ENCODE results near the gene PCDHB12.
"Not testable (repeated sequence)": the region's sequence is repeated elsewhere in the genome, so short reads cannot be mapped to it uniquely, and the experiment has no call there.

Gene PCDHB12

GRCh38 chr5:141234109-141234667 lies 25.7 kb downstream of the PCDHB12 start:
- no peak overlapping the region for H2BK15ac ChIP-seq (ENCODE audit: low read length)
- no peak overlapping the region for H3K4ac ChIP-seq (ENCODE audit: low read length)
- H3K27me3 ChIP-seq (ENCODE audit: control insufficient read depth in 3 of 3, insufficient read depth in 3 of 3, low read depth in 1 of 3, low read length in 3 of 3): no peaks in the 10 kb centered on the region
- H3K4me1 ChIP-seq (ENCODE audit: control insufficient read depth in 2 of 2, insufficient read depth in 1 of 2, low read depth in 1 of 2, low read length in 2 of 2): no peaks in the 10 kb centered on the region
- H3K14ac ChIP-seq (ENCODE audit: low read length): no peak overlapping the region
- no peak overlapping the region for H3K27ac ChIP-seq (replicated peaks; ENCODE audit: low read length)
- no peak overlapping the region for H2AFZ ChIP-seq (ENCODE audit: low read length)
- no peak for DNase-seq (ENCODE audit: low spot score)
- H3K79me1 ChIP-seq (ENCODE audit: low read depth, low read length): peaks cover 3% of the 10 kb centered on the region
- no peak overlapping the region for H4K8ac ChIP-seq (ENCODE audit: low read depth, low read length)
- H3K9me3 ChIP-seq (replicated peaks in 1 of 2; ENCODE audit: control insufficient read depth in 2 of 2, insufficient read depth in 1 of 2, low read depth in 1 of 2, low read length in 2 of 2): peaks cover 7 to 29% of the 10 kb centered on the region in 2 donors
- no peak overlapping the region for H2BK5ac ChIP-seq (ENCODE audit: low read length)
- H4K91ac ChIP-seq (ENCODE audit: low read depth, low read length, poor library complexity): no peak overlapping the region
- no peak overlapping the region for H2AK5ac ChIP-seq (ENCODE audit: low read depth, low read length)
- no peak overlapping the region for H3K4me2 ChIP-seq (ENCODE audit: insufficient read depth, low read length, poor library complexity, severe bottlenecking)
- H3K36me3 ChIP-seq (replicated peaks in 1 of 2; ENCODE audit: control insufficient read depth in 2 of 2, insufficient read depth in 2 of 2, low read length in 2 of 2): no peaks in the 10 kb centered on the region
- H2BK12ac ChIP-seq (ENCODE audit: low read length): no peak overlapping the region
- no peak overlapping the region for H3K18ac ChIP-seq (ENCODE audit: low read length)
- H3K4me3 ChIP-seq (ENCODE audit: low read length in 2 of 2): no peak overlapping the region
- no peak overlapping the region for H2BK120ac ChIP-seq (ENCODE audit: low read depth, low read length)
- no peak overlapping the region for H3K23ac ChIP-seq (ENCODE audit: low read depth, low read length, poor library complexity)
- WGBS, 2 donors (ENCODE audit: extremely low coverage in 2 of 2, insufficient read length in 2 of 2, insufficient replicate concordance in 1 of 2): no CpG with 5 or more reads among the region's 15 CpGs
- H3K9ac ChIP-seq (ENCODE audit: low read depth, low read length, poor library complexity): no peak overlapping the region

- H3K27me3 ChIP-seq (ENCODE audit: control insufficient read depth in 3 of 3, insufficient read depth in 3 of 3, low read depth in 1 of 3, low read length in 3 of 3); H2BK15ac ChIP-seq (ENCODE audit: low read length); H3K4me2 ChIP-seq (ENCODE audit: insufficient read depth, low read length, poor library complexity, severe bottlenecking); H2AK5ac ChIP-seq (ENCODE audit: low read depth, low read length); H3K27ac ChIP-seq (replicated peaks; ENCODE audit: low read length); H3K4me3 ChIP-seq (ENCODE audit: low read length in 2 of 2); H3K23ac ChIP-seq (ENCODE audit: low read depth, low read length, poor library complexity); H3K4me1 ChIP-seq (ENCODE audit: control insufficient read depth in 2 of 2, insufficient read depth in 1 of 2, low read depth in 1 of 2, low read length in 2 of 2); H3K79me1 ChIP-seq (ENCODE audit: low read depth, low read length); H4K91ac ChIP-seq (ENCODE audit: low read depth, low read length, poor library complexity); DNase-seq (ENCODE audit: low spot score); H2AFZ ChIP-seq (ENCODE audit: low read length); H3K36me3 ChIP-seq (replicated peaks in 1 of 2; ENCODE audit: control insufficient read depth in 2 of 2, insufficient read depth in 2 of 2, low read length in 2 of 2); H2BK120ac ChIP-seq (ENCODE audit: low read depth, low read length); H3K4ac ChIP-seq (ENCODE audit: low read length); H2BK5ac ChIP-seq (ENCODE audit: low read length); H4K8ac ChIP-seq (ENCODE audit: low read depth, low read length); H2BK12ac ChIP-seq (ENCODE audit: low read length); H3K14ac ChIP-seq (ENCODE audit: low read length): not testable (repeated sequence)
- Histone ChIP-seq H3K9me3 (replicated peaks in 1 of 2; ENCODE audit: control insufficient read depth in 2 of 2, insufficient read depth in 1 of 2, low read depth in 1 of 2, low read length in 2 of 2) (peaks cover 11 to 29% of the 10 kb centered on the region in 2 donors), H3K9ac (ENCODE audit: low read depth, low read length, poor library complexity) (peak overlapping the region; percentile 44), H3K18ac (ENCODE audit: low read length) (peak overlapping the region; percentile 28)
- WGBS, 2 donors (ENCODE audit: extremely low coverage in 2 of 2, insufficient read length in 2 of 2, insufficient replicate concordance in 1 of 2): no CpG with 5 or more reads among the region's 40 CpGs
These were observed 27.4 kb downstream of the PCDHB12 start for GRCh38 chr5:141235922-141236321.

GRCh38 chr5:141236516-141237313 lies 28.2 kb downstream of the PCDHB12 start:
- H2AK5ac ChIP-seq (ENCODE audit: low read depth, low read length): no peak overlapping the region
- H3K14ac ChIP-seq (ENCODE audit: low read length): no peak overlapping the region
- no peak overlapping the region for H2BK15ac ChIP-seq (ENCODE audit: low read length)
- H3K27ac ChIP-seq (replicated peaks; ENCODE audit: low read length): no peak overlapping the region
- no peaks in the 10 kb centered on the region for H3K4me1 ChIP-seq (ENCODE audit: control insufficient read depth in 2 of 2, insufficient read depth in 1 of 2, low read depth in 1 of 2, low read length in 2 of 2)
- no peak overlapping the region for H4K91ac ChIP-seq (ENCODE audit: low read depth, low read length, poor library complexity)
- no peak for DNase-seq (ENCODE audit: low spot score)
- no peak overlapping the region for H4K8ac ChIP-seq (ENCODE audit: low read depth, low read length)
- no peak overlapping the region for H2BK120ac ChIP-seq (ENCODE audit: low read depth, low read length)
- H3K23ac ChIP-seq (ENCODE audit: low read depth, low read length, poor library complexity): no peak overlapping the region
- H3K79me1 ChIP-seq (ENCODE audit: low read depth, low read length): peaks cover 3% of the 10 kb centered on the region
- no peak overlapping the region for H2BK12ac ChIP-seq (ENCODE audit: low read length)
- no peak overlapping the region for H3K4me2 ChIP-seq (ENCODE audit: insufficient read depth, low read length, poor library complexity, severe bottlenecking)
- H3K27me3 ChIP-seq (ENCODE audit: control insufficient read depth in 3 of 3, insufficient read depth in 3 of 3, low read depth in 1 of 3, low read length in 3 of 3): no peaks in the 10 kb centered on the region
- no peak overlapping the region for H3K4me3 ChIP-seq (ENCODE audit: low read length in 2 of 2)
- peaks cover 16 to 31% of the 10 kb centered on the region in 2 donors for H3K9me3 ChIP-seq (replicated peaks in 1 of 2; ENCODE audit: control insufficient read depth in 2 of 2, insufficient read depth in 1 of 2, low read depth in 1 of 2, low read length in 2 of 2)
- H3K18ac ChIP-seq (ENCODE audit: low read length): no peak overlapping the region
- no CpG with 5 or more reads among the region's 32 CpGs for WGBS, 2 donors (ENCODE audit: extremely low coverage in 2 of 2, insufficient read length in 2 of 2, insufficient replicate concordance in 1 of 2)
- H2AFZ ChIP-seq (ENCODE audit: low read length): no peak overlapping the region
- H3K4ac ChIP-seq (ENCODE audit: low read length): no peak overlapping the region
- no peaks in the 10 kb centered on the region for H3K36me3 ChIP-seq (replicated peaks in 1 of 2; ENCODE audit: control insufficient read depth in 2 of 2, insufficient read depth in 2 of 2, low read length in 2 of 2)
- H3K9ac ChIP-seq (ENCODE audit: low read depth, low read length, poor library complexity): no peak overlapping the region
- no peak overlapping the region for H2BK5ac ChIP-seq (ENCODE audit: low read length)

- Histone ChIP-seq H3K14ac (ENCODE audit: low read length) (no peak overlapping the region), H2BK5ac (ENCODE audit: low read length) (no peak overlapping the region), H3K23ac (ENCODE audit: low read depth, low read length, poor library complexity) (no peak overlapping the region), H3K4ac (ENCODE audit: low read length) (no peak overlapping the region), H2BK15ac (ENCODE audit: low read length) (no peak overlapping the region), H2BK120ac (ENCODE audit: low read depth, low read length) (no peak overlapping the region), H3K4me2 (ENCODE audit: insufficient read depth, low read length, poor library complexity, severe bottlenecking) (no peak overlapping the region), H3K4me1 (ENCODE audit: control insufficient read depth in 2 of 2, insufficient read depth in 1 of 2, low read depth in 1 of 2, low read length in 2 of 2) (no peaks in the 10 kb centered on the region), H2BK12ac (ENCODE audit: low read length) (no peak overlapping the region), H3K27me3 (ENCODE audit: control insufficient read depth in 3 of 3, insufficient read depth in 3 of 3, low read depth in 1 of 3, low read length in 3 of 3) (no peaks in the 10 kb centered on the region), H3K27ac (replicated peaks; ENCODE audit: low read length) (no peak overlapping the region), H4K8ac (ENCODE audit: low read depth, low read length) (no peak overlapping the region), H3K18ac (ENCODE audit: low read length) (no peak overlapping the region), H3K9me3 (replicated peaks in 1 of 2; ENCODE audit: control insufficient read depth in 2 of 2, insufficient read depth in 1 of 2, low read depth in 1 of 2, low read length in 2 of 2) (peaks cover 25 to 31% of the 10 kb centered on the region in 2 donors), H2AFZ (ENCODE audit: low read length) (no peak overlapping the region), H3K36me3 (replicated peaks in 1 of 2; ENCODE audit: control insufficient read depth in 2 of 2, insufficient read depth in 2 of 2, low read length in 2 of 2) (peaks cover 2 to 4% of the 10 kb centered on the region in 2 donors), H2AK5ac (ENCODE audit: low read depth, low read length) (no peak overlapping the region), H3K79me1 (ENCODE audit: low read depth, low read length) (peaks cover 1% of the 10 kb centered on the region), H4K91ac (ENCODE audit: low read depth, low read length, poor library complexity) (no peak overlapping the region), H3K9ac (ENCODE audit: low read depth, low read length, poor library complexity) (no peak overlapping the region), H3K4me3 (ENCODE audit: low read length in 2 of 2) (no peak overlapping the region)
- WGBS, 2 donors (ENCODE audit: extremely low coverage in 2 of 2, insufficient read length in 2 of 2, insufficient replicate concordance in 1 of 2): no CpG with 5 or more reads among the region's 43 CpGs
- DNase-seq (ENCODE audit: low spot score): no peak
These were observed 33.0 kb downstream of the PCDHB12 start for GRCh38 chr5:141241496-141241895.

All from neuronal stem cell (in vitro differentiated cells).